Breast epithelium (tissue), 3 donors: ENCODE data around the gene BRSK1.

Experiments used
- POLR2A ChIP-seq: fragments of 450-650 bp; IDR thresholded peaks from one replicate; pipeline ENCODE4 v1.6.1; 2016; ENCODE audit warnings: antibody characterized with exemption, mild to moderate bottlenecking, moderate library complexity
- TF ChIP-seq, protein P1 (sequence below), 3 donors: fragments of 450-650 bp; IDR thresholded peaks; one replicate each; pipeline ENCODE4 v1.5.1; 2016 to 2017; ENCODE audit warnings: antibody characterized with exemption in 3 of 3, mild to moderate bottlenecking in 3 of 3, moderate library complexity in 3 of 3

GRCh38 chr19:55303477-55303876 lies 19.7 kb downstream of the BRSK1 start:
- TF ChIP-seq POLR2A, result no peak
- TF ChIP-seq, protein P1, sequence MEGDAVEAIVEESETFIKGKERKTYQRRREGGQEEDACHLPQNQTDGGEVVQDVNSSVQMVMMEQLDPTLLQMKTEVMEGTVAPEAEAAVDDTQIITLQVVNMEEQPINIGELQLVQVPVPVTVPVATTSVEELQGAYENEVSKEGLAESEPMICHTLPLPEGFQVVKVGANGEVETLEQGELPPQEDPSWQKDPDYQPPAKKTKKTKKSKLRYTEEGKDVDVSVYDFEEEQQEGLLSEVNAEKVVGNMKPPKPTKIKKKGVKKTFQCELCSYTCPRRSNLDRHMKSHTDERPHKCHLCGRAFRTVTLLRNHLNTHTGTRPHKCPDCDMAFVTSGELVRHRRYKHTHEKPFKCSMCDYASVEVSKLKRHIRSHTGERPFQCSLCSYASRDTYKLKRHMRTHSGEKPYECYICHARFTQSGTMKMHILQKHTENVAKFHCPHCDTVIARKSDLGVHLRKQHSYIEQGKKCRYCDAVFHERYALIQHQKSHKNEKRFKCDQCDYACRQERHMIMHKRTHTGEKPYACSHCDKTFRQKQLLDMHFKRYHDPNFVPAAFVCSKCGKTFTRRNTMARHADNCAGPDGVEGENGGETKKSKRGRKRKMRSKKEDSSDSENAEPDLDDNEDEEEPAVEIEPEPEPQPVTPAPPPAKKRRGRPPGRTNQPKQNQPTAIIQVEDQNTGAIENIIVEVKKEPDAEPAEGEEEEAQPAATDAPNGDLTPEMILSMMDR (IDR thresholded peaks at IDR 0.05), result no peak
